CD4-positive, alpha-beta T cell (primary cell): Measurements from ENCODE around the gene TOMT. TPM values are rescaled to one million over a fixed set of nuclear protein-coding genes. Genes with fewer than 3 reads are reported as not detected.

Source experiments
- ATAC-seq: fragments of 200-7000 bp; cut with Tn5 transposase; one replicate; pipeline ENCODE4 v1.10.0; 2022; ENCODE audit warnings: mild to moderate bottlenecking; ENCODE audit not compliant: poor library complexity
- CTCF ChIA-PET: fragments of 350-600 bp; sonication (Branson Sonifier 250); formaldehyde crosslinking; loops from one replicate; lab custom pipeline; 2021; ENCODE audit warnings: antibody characterized with exemption, inconsistent platforms; lab: Charles Lee
- POLR2A ChIA-PET: fragments of 350-600 bp; sonication (Branson Sonifier 250); formaldehyde crosslinking; loops from one replicate; lab custom pipeline; 2021; ENCODE audit warnings: antibody characterized with exemption, inconsistent platforms; lab: Charles Lee
- DNase-seq, 14 experiments: peaks; one replicate each; pipeline ENCODE4 v3.0.0-alpha.2; 2013 to 2020; ENCODE audit warnings: mixed read lengths in 2 of 14
- H3K27ac ChIP-seq, 2 donors: one replicate each; pipeline versions ENCODE4 v1.5.1 to v1.7.0; 2013; ENCODE audit warnings: low read length in 2 of 2, low read depth in 1 of 2, mild to moderate bottlenecking in 1 of 2
- H3K27me3 ChIP-seq, 2 experiments: 1 replicate in 1 of 2; 2 replicates in 1 of 2; pipeline versions ENCODE4 v1.6.1 to v1.7.0; 2013; ENCODE audit warnings: low read length in 2 of 2, control low read depth in 1 of 2, mild to moderate bottlenecking in 1 of 2, moderate library complexity in 1 of 2; ENCODE audit not compliant: insufficient read depth in 2 of 2, control insufficient read depth in 1 of 2
- H3K36me3 ChIP-seq: one replicate; pipeline ENCODE4 v1.6.1; 2013; ENCODE audit warnings: low read length, control low read depth; ENCODE audit not compliant: insufficient read depth
- H3K4me1 ChIP-seq: one replicate; pipeline ENCODE4 v1.6.1; 2013; ENCODE audit warnings: low read length, control low read depth; ENCODE audit not compliant: insufficient read depth
- H3K4me3 ChIP-seq: one replicate; pipeline ENCODE4 v1.5.1; 2013; ENCODE audit warnings: mild to moderate bottlenecking, low read length, moderate library complexity
- H3K9me3 ChIP-seq, 2 experiments: 1 replicate in 1 of 2; 2 replicates in 1 of 2; pipeline versions ENCODE4 v1.6.1 to v1.7.0; 2013; ENCODE audit warnings: low read length in 2 of 2, mild to moderate bottlenecking in 2 of 2, control low read depth in 1 of 2, moderate library complexity in 1 of 2; ENCODE audit not compliant: control insufficient read depth in 1 of 2, insufficient read depth in 1 of 2
- H3K27ac Mint-ChIP-seq: one replicate; pipeline ENCODE4 v1.8.0; 2020; ENCODE audit warnings: mixed read lengths
- H3K27me3 Mint-ChIP-seq: one replicate; pipeline ENCODE4 v1.8.0; 2021; ENCODE audit warnings: mixed read lengths
- H3K36me3 Mint-ChIP-seq: one replicate; pipeline ENCODE4 v1.8.0; 2021; ENCODE audit warnings: low read depth, mixed read lengths
- H3K4me1 Mint-ChIP-seq: one replicate; pipeline ENCODE4 v1.8.0; 2021; ENCODE audit warnings: low read depth, mixed read lengths
- H3K4me3 Mint-ChIP-seq: one replicate; pipeline ENCODE4 v1.8.0; 2020; ENCODE audit warnings: mild to moderate bottlenecking, mixed read lengths
- H3K9me3 Mint-ChIP-seq: one replicate; pipeline ENCODE4 v1.8.0; 2020; ENCODE audit warnings: mixed read lengths
- intact Hi-C, 2 experiments: fragments of 100-400 bp; cut with DNase I in 1 of 2; cut with micrococcal nuclease in 1 of 2; formaldehyde crosslinking; loops; one replicate each; pipeline versions ENCODE4 v1.15.1 to v1.9.0; 2023 to 2025; cut with DNase I, micrococcal nuclease
- total RNA-seq, 174 experiments: library from RNA in 2 of 174; stranded (reverse) in 2 of 174; gene quantifications; one replicate each; pipeline ENCODE4 v1.2.3 and lab custom pipeline; 2021 to 2026
- TF ChIP-seq, protein P1 (sequence below): fragments of 200-600 bp; IDR thresholded peaks from one replicate; pipeline ENCODE4 v1.8.0; 2022; ENCODE audit warnings: antibody characterized with exemption, mild to moderate bottlenecking

The TOMT gene
- total RNA-seq, 2 experiments from 2014 or later: not detected

DNA sequence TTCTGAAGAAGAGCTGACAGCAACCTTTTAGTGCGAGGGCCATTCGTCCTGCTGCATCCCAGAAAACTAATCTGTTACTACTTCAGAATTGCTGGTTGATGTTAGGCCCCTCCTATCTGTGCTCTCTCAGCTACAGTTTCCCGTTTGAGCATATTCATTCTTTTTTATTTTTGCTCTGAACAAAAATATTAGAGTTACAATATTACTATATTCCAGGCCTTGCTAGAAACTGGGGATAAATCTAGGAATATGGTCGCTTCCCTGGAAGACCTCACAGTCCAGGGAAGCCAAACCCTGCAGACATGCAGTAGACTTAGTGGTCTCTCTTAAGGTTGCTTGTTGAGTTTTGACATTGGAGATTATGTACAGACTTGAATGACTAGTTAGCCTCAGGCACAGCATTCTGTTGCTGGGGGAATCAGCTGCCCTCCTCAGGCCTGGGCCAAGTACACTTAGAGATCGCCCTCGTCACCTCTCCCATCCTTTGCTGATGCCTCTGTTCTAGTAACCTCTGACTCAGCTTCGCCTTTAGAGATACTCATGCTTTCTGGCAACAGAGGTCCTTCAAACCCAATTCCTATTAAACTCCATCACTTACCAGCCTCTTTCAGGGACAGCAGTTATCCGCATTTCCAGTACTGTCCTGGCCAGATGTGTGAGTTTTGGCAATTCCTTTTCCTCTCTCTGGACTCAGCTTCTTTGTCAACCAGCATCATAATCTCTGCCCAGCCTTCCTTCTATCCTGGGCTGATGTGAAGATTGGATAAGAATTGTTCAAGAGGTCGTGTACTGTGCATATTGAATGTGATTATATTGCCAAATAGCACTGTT is 7.5 kb downstream of the TOMT start:
- H3K36me3 Mint-ChIP-seq: peaks cover 30% of the 10 kb centered on the region
- H3K27ac Mint-ChIP-seq: peak overlapping the region; percentile 98
- intact Hi-C loops: loop anchor here (1.0 to 10.0 kb wide), 11 partner anchors 10 to 1764 kb away; partner anchors contain the start of genes LAMTOR1 (in 2 of the 2), LRRC51 (in 2 of the 2), NUMA1 (in 2 of the 2) and XNDC1N (in 2 of the 2)
- H3K4me1 ChIP-seq: peaks cover 17% of the 10 kb centered on the region
- peaks cover 19% of the 10 kb centered on the region for H3K4me1 Mint-ChIP-seq
- peaks cover under 1% of the 10 kb centered on the region for H3K27me3 Mint-ChIP-seq
- H3K27ac ChIP-seq: peak overlapping the region; percentile 97 to 98
- H3K9me3 Mint-ChIP-seq: no peaks in the 10 kb centered on the region
- TF ChIP-seq, protein P1, sequence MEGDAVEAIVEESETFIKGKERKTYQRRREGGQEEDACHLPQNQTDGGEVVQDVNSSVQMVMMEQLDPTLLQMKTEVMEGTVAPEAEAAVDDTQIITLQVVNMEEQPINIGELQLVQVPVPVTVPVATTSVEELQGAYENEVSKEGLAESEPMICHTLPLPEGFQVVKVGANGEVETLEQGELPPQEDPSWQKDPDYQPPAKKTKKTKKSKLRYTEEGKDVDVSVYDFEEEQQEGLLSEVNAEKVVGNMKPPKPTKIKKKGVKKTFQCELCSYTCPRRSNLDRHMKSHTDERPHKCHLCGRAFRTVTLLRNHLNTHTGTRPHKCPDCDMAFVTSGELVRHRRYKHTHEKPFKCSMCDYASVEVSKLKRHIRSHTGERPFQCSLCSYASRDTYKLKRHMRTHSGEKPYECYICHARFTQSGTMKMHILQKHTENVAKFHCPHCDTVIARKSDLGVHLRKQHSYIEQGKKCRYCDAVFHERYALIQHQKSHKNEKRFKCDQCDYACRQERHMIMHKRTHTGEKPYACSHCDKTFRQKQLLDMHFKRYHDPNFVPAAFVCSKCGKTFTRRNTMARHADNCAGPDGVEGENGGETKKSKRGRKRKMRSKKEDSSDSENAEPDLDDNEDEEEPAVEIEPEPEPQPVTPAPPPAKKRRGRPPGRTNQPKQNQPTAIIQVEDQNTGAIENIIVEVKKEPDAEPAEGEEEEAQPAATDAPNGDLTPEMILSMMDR: no peak
- CTCF ChIA-PET: interaction anchor here (0.9 to 2.3 kb wide), 5 partner anchors 22 to 321 kb away, joined by 3 to 10 read pairs (median 3); partner anchors contain the start of gene CLPB
- no peaks in the 10 kb centered on the region for H3K9me3 ChIP-seq
- no peak for ATAC-seq
- no peaks in the 10 kb centered on the region for H3K27me3 ChIP-seq
- peak in 1 of 14 experiments; percentile 17 for DNase-seq
- peak overlapping the region; percentile 93 for H3K4me3 Mint-ChIP-seq
- peak overlapping the region; percentile 68 for H3K4me3 ChIP-seq
- H3K36me3 ChIP-seq: peaks cover 17% of the 10 kb centered on the region
- POLR2A ChIA-PET: interaction anchor here (0.7 to 3.4 kb wide), 22 partner anchors 11 to 1667 kb away, joined by 3 to 52 read pairs (median 4); partner anchors contain the start of genes INPPL1, LAMTOR1, RNF121 and XNDC1N

DNA sequence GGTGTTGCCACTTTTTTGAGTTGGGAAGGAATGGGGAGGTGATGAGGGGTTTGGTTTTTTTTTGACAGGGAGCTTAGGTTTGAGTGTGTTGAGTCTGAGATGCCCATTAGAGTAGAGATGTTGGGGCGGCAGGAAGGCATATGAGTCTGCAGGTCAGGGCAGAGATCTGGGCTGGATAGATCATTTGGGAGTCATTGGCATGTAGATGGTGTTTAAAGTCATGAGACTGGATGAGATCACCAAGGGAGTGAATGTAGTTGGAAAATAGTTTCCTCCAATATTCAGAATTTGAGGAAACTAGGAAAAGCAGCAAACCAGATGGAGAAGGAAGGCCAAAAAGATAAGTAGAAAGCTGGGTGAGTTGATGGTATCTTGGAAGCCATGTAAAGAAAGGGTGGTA is 8.8 kb downstream of the TOMT start:
- H3K36me3 ChIP-seq: peaks cover 10% of the 10 kb centered on the region
- no peak for ATAC-seq
- peaks cover 30% of the 10 kb centered on the region for H3K36me3 Mint-ChIP-seq
- DNase-seq: no peak
- no peaks in the 10 kb centered on the region for H3K9me3 Mint-ChIP-seq
- H3K4me1 ChIP-seq: peaks cover 17% of the 10 kb centered on the region
- peak overlapping the region; percentile 98 for H3K27ac Mint-ChIP-seq
- POLR2A ChIA-PET: interaction anchor here (1.4 to 1.8 kb wide), 2 partner anchors 74 to 186 kb away, joined by 3 to 8 read pairs; partner anchors contain the start of genes RNF121 and XNDC1N
- H3K27ac ChIP-seq: no peak overlapping the region
- peaks cover 9% of the 10 kb centered on the region for H3K27me3 Mint-ChIP-seq
- TF ChIP-seq, protein P1: no peak
- H3K4me3 ChIP-seq: no peak overlapping the region
- no peaks in the 10 kb centered on the region for H3K9me3 ChIP-seq
- intact Hi-C loops: loop anchor here (2.0 to 10.0 kb wide), 4 partner anchors 26 to 1763 kb away; partner anchors contain the start of genes COA4 (in 1 of the 2), INPPL1 (in 1 of the 2), PAAF1 (in 1 of the 2) and STARD10 (in 1 of the 2)
- no peak overlapping the region for H3K4me3 Mint-ChIP-seq
- peaks cover 19% of the 10 kb centered on the region for H3K4me1 Mint-ChIP-seq
- CTCF ChIA-PET: no interaction called here
- H3K27me3 ChIP-seq: no peaks in the 10 kb centered on the region

DNA sequence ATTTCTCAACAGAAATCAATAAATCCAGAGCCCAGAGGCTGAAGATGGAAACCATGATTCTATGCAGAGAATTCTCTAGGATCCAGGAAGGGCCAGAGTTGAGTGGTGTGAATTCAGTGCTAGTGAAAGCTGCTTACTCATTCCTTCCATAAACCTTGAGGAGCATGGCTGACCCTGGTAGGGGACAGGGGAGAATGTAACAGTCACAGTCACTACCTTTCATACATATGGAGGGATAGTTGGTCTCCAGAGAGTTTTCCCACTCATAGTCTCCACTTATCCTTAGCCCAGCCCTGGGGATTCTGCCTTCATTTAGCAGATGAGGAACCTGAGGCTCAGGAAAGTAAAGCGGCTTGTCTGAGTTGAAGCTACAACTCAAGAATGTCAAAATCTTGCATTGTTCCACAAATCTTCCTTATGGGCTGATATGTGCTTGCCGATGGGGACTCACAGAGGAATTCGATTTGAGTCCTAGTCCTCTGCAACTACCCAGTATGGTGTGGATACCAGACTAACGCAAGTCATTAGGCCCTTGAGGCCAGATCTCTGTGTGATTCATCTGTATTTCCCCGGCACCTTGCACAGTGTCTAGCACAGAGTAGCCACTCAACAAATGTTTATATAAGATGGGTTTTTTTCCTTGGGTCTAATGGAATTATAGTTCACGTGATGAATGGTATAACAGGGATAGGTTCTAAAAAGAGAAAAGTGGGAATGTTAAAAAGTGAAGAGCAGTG is 10.5 kb downstream of the TOMT start:
- TF ChIP-seq, protein P1: no peak
- ChIA-PET CTCF (no interaction called here), POLR2A (interaction anchor here (1.8 kb wide), 1 partner anchor 76 kb away, joined by 8 read pairs; no protein-coding TSS in a partner anchor)
- Mint-ChIP-seq H3K9me3 (no peaks in the 10 kb centered on the region), H3K4me1 (peaks cover 19% of the 10 kb centered on the region), H3K4me3 (no peak overlapping the region), H3K27ac (no peak overlapping the region), H3K36me3 (peaks cover 17% of the 10 kb centered on the region), H3K27me3 (peaks cover 14% of the 10 kb centered on the region)
- intact Hi-C loops: loop anchor here (10.0 kb wide), 2 partner anchors 109 to 679 kb away; partner anchors contain the start of genes INPPL1 (in 1 of the 2) and STARD10 (in 1 of the 2)
- Histone ChIP-seq H3K4me1 (peaks cover 17% of the 10 kb centered on the region), H3K36me3 (no peaks in the 10 kb centered on the region), H3K27me3 (no peaks in the 10 kb centered on the region), H3K9me3 (no peaks in the 10 kb centered on the region), H3K27ac (no peak overlapping the region), H3K4me3 (no peak overlapping the region)
- ATAC-seq: no peak
- DNase-seq: no peak
